ENCODE data around the gene TMED10. TPM values are rescaled to one million over a fixed set of nuclear protein-coding genes. Genes with fewer than 3 reads are reported as not detected.
A peak's percentile ranks its signal among the peaks of the same experiment; 100 is the strongest.

The TMED10 gene
- 176 and 220 TPM in 2 replicates for total RNA-seq (ENCODE audit: low replicate concordance)

DNA sequence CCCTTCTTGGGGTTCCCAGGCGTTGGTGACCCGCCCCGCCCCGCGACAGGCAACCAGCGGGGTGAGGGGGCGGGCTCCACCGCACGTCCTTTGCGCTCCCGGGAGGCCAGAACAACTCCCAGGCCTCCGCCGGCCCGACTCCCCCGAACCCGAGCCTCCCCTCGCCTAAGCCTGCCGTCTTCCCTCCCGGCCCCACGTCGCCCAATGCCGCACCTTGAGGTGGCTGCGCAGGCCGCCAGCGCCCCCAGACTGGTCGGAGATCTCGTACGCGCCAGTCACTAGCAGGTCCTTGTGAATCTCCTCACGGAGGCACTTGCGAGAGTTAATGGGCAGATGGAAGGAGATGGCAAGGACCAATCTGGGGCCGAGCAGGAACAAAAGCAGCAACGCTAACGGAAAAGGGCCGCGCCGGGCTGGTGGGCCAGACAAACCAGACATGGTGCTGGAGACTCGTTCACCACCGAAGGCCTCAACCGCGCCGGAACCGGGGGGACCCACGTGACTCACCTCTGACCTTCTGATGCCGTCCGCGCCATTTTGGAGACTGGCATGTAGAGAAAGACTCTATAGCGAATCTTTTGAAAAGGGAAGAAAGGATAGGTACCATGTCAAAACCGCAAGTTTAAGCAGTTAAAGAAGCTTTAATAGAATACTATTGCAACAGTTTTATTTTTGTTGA lies at the start of gene TMED10:
Gene TMED10 (minus strand): TSS at position 471 of the 679 bp plus-strand sequence. CDS start 33 bp downstream, at position 438.
- TF ChIP-seq, protein P1, sequence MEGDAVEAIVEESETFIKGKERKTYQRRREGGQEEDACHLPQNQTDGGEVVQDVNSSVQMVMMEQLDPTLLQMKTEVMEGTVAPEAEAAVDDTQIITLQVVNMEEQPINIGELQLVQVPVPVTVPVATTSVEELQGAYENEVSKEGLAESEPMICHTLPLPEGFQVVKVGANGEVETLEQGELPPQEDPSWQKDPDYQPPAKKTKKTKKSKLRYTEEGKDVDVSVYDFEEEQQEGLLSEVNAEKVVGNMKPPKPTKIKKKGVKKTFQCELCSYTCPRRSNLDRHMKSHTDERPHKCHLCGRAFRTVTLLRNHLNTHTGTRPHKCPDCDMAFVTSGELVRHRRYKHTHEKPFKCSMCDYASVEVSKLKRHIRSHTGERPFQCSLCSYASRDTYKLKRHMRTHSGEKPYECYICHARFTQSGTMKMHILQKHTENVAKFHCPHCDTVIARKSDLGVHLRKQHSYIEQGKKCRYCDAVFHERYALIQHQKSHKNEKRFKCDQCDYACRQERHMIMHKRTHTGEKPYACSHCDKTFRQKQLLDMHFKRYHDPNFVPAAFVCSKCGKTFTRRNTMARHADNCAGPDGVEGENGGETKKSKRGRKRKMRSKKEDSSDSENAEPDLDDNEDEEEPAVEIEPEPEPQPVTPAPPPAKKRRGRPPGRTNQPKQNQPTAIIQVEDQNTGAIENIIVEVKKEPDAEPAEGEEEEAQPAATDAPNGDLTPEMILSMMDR (IDR thresholded peaks at IDR 0.05) = peak; percentile 23
- TF ChIP-seq EZH2 (IDR thresholded peaks at IDR 0.05) = no peak
- peak within 1 kb of the TSS; percentile 87 for H3K9ac ChIP-seq
- Mint-ChIP-seq H3K27me3 (ENCODE audit: insufficient read depth, low read depth) (peaks cover 10% of the 10 kb centered on the region), H3K4me1 (peaks cover 22% of the 10 kb centered on the region), H3K4me3 (peak within 1 kb of the TSS; percentile 98), H3K27ac (peak within 1 kb of the TSS; percentile 97), H3K36me3 (peaks cover 5% of the 10 kb centered on the region), H3K9me3 (no peaks in the 10 kb centered on the region)
- no peaks in the 10 kb centered on the region for H3K27me3 ChIP-seq
- H3K36me3 ChIP-seq = no peaks in the 10 kb centered on the region
- peak within 1 kb of the TSS; percentile 69 for H3K4me3 ChIP-seq
- DNase-seq (ENCODE audit: low spot score) = peak; percentile 95
- H3K27ac ChIP-seq = peak within 1 kb of the TSS; percentile 88
- peaks cover 4% of the 10 kb centered on the region for H3F3A ChIP-seq (ENCODE audit: low read depth)
- peaks cover 50% of the 10 kb centered on the region for H3K79me2 ChIP-seq (ENCODE audit: low read depth)
- H2AFZ ChIP-seq (replicated peaks) = peak within 1 kb of the TSS; percentile 99
- H3K9me3 ChIP-seq (ENCODE audit: low read depth) = no peaks in the 10 kb centered on the region
- peak within 1 kb of the TSS; percentile 89 for H3K4me2 ChIP-seq
- H3K4me1 ChIP-seq = peaks cover 8% of the 10 kb centered on the region
- peaks cover 41% of the 10 kb centered on the region for H4K20me1 ChIP-seq (ENCODE audit: low read depth)

GRCh38 chr14:75224561-75224960 lies 48.1 kb upstream of the TMED10 start:
- Mint-ChIP-seq H3K27me3 (ENCODE audit: insufficient read depth, low read depth) (peaks cover 5% of the 10 kb centered on the region), H3K4me3 (no peak overlapping the region), H3K9me3 (no peaks in the 10 kb centered on the region), H3K4me1 (peaks cover 20% of the 10 kb centered on the region), H3K36me3 (no peaks in the 10 kb centered on the region), H3K27ac (no peak overlapping the region)
- no peak for DNase-seq (ENCODE audit: low spot score)
- H3K4me1 ChIP-seq = peaks cover 23% of the 10 kb centered on the region
- peaks cover 23% of the 10 kb centered on the region for H3F3A ChIP-seq (ENCODE audit: low read depth)
- no peak overlapping the region for H2AFZ ChIP-seq (replicated peaks)
- no peaks in the 10 kb centered on the region for H3K27me3 ChIP-seq
- H3K9me3 ChIP-seq (ENCODE audit: low read depth) = no peaks in the 10 kb centered on the region
- no peaks in the 10 kb centered on the region for H3K79me2 ChIP-seq (ENCODE audit: low read depth)
- TF ChIP-seq EZH2phosphoT487 (IDR thresholded peaks at IDR 0.05) (no peak), EZH2 (IDR thresholded peaks at IDR 0.05) (no peak)
- TF ChIP-seq, protein P1 (IDR thresholded peaks at IDR 0.05) = no peak
- no peak overlapping the region for H3K4me3 ChIP-seq
- H4K20me1 ChIP-seq (ENCODE audit: low read depth) = no peaks in the 10 kb centered on the region
- H3K4me2 ChIP-seq = peak overlapping the region; percentile 62
- H3K9ac ChIP-seq = no peak overlapping the region
- H3K36me3 ChIP-seq = no peaks in the 10 kb centered on the region
- peak overlapping the region; percentile 91 for H3K27ac ChIP-seq

DNA sequence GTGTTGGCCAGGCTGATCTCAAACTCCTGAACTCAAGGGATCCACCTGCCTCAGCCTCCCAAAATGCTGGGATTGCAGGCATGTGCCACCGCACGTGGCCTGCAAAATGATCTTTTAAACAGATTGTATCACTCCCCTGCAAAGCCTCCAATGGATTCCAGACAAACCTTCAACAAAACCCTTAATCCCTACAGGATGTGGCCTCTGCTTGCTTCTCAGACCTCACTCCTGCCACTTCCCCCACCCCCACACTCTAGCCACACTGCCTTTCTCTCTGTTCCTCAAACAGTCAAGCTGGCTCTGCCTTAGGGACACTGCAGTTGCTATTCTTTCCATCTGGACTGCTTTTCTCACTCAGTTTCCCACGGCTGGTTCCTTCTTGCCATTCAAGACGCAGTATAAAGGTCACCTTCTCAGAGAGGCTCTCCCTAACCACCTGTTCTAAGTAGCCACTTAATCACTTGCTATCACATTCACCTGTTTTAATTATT lies 47.3 kb upstream of the TMED10 start:
- Mint-ChIP-seq H3K27me3 (ENCODE audit: insufficient read depth, low read depth) (peaks cover 5% of the 10 kb centered on the region), H3K27ac (peak overlapping the region; percentile 90), H3K4me1 (peaks cover 17% of the 10 kb centered on the region), H3K9me3 (no peaks in the 10 kb centered on the region), H3K36me3 (no peaks in the 10 kb centered on the region), H3K4me3 (peak overlapping the region; percentile 4)
- no peaks in the 10 kb centered on the region for H3K79me2 ChIP-seq (ENCODE audit: low read depth)
- no peak overlapping the region for H3K4me3 ChIP-seq
- peak overlapping the region; percentile 62 for H3K4me2 ChIP-seq
- H3K27ac ChIP-seq = peak overlapping the region; percentile 91
- no peaks in the 10 kb centered on the region for H3K9me3 ChIP-seq (ENCODE audit: low read depth)
- H3K27me3 ChIP-seq = no peaks in the 10 kb centered on the region
- H3K9ac ChIP-seq = no peak overlapping the region
- no peaks in the 10 kb centered on the region for H4K20me1 ChIP-seq (ENCODE audit: low read depth)
- TF ChIP-seq, protein P1 (IDR thresholded peaks at IDR 0.05) = no peak
- TF ChIP-seq EZH2phosphoT487 (IDR thresholded peaks at IDR 0.05) (no peak), EZH2 (IDR thresholded peaks at IDR 0.05) (no peak)
- H2AFZ ChIP-seq (replicated peaks) = peak overlapping the region; percentile 59
- peaks cover 23% of the 10 kb centered on the region for H3F3A ChIP-seq (ENCODE audit: low read depth)
- H3K4me1 ChIP-seq = peaks cover 23% of the 10 kb centered on the region
- DNase-seq (ENCODE audit: low spot score) = peak; percentile 79
- H3K36me3 ChIP-seq = no peaks in the 10 kb centered on the region

Measured in neural progenitor cell (in vitro differentiated cells).